HG03342 (cell line): ENCODE data around the gene MRPL52.
"Not testable (repeated sequence)": the region's sequence is repeated elsewhere in the genome, so short reads cannot be mapped to it uniquely, and the experiment has no call there.

Experiments
- ATAC-seq: cut with Tn5 transposase; IDR thresholded peaks from one replicate; pipeline ENCODE4 v1.9.1; 2021; ENCODE audit warnings: mild to moderate bottlenecking, moderate library complexity; ENCODE audit not compliant: unreplicated experiment

MRPL52 gene

DNA sequence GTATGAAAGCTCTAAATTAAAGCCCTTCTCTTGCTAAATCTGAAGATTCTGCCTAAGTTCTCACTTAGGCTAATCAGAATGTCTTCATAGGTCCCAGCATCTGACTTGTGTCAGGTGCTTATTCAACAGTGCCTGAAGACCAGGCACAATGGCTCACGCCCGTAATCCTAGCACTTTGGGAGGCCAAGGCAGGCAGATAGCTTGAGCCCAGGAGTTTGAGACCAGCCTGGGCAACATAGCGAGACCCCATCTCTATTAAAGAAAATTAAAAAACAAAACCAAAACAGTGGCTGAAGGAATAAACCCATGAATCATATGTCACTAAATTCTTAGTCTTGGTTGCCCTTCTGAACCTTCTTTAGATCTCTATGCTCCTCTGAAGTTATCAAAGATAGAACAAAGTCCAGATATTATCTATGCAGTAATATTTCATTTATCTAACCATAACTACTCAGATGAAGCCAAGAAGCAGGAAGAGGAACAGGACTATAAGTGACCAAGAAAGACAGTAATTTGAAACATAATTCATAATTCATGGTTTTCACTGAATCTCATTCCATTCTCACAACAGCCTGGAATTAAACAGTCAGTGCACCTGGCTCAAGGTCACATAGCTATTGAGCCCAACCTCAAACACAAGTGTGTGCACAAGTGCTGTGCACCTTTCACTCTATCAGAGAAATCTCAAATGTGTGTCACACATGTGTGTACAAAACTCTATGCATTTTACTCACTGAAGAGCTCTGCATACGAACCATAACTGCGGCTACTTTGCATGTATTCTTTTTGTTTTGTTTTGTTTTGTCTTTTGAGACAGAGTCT lies 21.1 kb upstream of the MRPL52 start:
- no peak for ATAC-seq

- ATAC-seq: no peak
These were observed 18.0 kb upstream of the MRPL52 start for GRCh38 chr14:22811722-22812121.

DNA sequence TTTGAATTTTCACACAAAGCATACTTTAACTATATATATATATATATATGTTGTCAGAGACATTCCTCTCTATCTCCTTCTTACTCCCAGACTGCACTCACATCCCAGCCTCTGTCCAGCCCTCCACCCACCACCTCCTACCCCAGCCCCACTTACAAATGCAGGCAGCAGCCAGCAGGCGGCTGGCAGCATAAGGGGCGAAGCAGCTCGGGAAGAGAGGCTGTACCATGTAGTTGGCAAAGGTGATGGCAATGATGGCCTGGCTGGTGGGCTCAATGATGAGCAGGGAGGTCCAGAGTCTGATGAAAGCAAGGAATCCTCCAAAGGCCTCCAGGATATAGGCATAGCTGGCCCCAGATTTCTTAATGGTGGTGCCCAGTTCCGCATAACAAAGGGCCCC lies 16.9 kb upstream of the MRPL52 start:
- ATAC-seq: no peak

GRCh38 chr14:22813145-22813544 lies 16.5 kb upstream of the MRPL52 start:
- no peak for ATAC-seq

DNA sequence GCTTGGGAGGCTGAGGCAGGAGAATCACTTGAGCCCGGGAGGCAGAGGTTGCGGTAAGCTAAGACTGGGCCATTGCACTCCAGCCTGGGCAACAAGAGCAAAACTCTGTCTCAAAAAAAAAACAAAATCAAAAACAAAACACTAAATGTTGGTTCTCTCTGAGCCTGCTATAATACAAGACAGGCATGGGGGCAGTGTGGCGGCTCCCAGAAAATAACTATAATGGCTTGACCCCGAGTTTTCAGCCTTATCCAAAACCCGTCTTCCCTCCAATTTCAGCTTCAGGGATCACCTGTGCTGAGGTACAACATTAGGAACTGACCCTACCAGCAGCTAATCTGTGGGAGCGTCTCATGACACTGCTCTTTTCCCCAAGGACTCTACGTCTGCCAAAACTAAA lies 15.3 kb upstream of the MRPL52 start:
- ATAC-seq: no peak

GRCh38 chr14:22814941-22815713 lies 14.6 kb upstream of the MRPL52 start, which contains the start of gene SLC7A7:
SLC7A7 (minus strand) TSS chr14:22815435; CDS start chr14:22813398, 2,037 bp downstream.
- ATAC-seq: no peak

GRCh38 chr14:22819151-22819988 lies 10.3 kb upstream of the MRPL52 start:
- peak; percentile 51 for ATAC-seq

GRCh38 chr14:22820731-22821130 lies 9.0 kb upstream of the MRPL52 start:
- ATAC-seq: no peak

GRCh38 chr14:22821193-22822015 lies 8.3 kb upstream of the MRPL52 start:
- no peak for ATAC-seq

GRCh38 chr14:22822016-22822570 lies 7.6 kb upstream of the MRPL52 start:
- ATAC-seq: no peak

DNA sequence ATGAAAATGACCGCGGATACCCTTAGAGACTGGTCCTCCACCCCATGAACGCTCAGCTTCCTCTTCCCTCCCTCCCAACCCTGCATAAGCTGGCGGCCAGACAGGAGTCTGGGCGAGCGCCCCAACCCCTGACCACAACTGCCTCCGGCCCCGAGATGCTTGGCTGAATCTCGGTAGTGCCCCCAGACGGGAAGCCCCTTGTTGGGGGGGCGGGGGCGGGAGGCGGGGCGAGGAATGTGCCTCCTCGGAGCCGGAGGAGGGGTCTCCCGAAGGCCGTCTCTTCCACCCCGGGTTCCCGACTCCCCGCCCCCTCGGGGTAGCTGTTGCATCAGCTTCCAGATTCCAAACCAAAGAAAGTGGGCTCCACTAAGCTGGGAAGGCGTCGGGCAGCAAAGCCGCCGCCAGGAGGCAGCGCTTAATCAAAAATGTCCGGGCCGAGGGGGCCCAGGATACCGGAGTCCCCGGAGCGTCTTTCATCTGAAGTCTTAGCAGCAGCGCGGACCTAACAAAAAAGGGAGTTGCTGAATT lies 7.1 kb upstream of the MRPL52 start:
- peak; percentile 36 for ATAC-seq

- no peak for ATAC-seq
These were observed 4.9 kb upstream of the MRPL52 start for GRCh38 chr14:22824711-22825359.

- not testable (repeated sequence) for ATAC-seq
These were observed 519 bp upstream of the MRPL52 start for GRCh38 chr14:22829076-22829660.

DNA sequence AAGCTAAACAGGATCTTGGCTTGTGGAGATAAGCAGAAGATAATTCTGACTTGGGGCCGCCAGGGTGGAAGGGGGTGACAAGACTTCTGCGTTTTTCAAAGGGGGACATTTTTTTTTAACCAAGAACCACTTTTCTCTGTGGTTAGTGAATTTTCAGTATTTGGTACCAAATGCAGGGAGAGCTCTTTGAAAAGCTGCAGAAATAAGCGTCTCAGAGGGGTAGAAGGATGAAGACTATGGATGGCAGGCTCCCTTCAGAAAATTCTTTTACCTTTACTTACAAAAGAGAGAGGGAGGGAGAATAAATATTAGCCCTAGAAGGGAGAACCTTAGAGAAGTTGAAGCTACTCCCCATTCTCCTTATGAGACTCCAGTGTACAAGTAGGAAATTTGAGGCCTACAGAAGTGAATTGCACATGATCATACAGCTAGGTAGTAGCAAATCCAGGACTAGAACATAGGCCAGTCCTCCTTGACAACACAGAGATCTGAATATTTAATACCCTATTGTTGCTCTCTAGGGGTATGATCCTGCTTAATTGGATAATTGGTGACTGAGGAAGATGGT lies 840 bp downstream of the MRPL52 start:
- ATAC-seq: no peak

GRCh38 chr14:22835505-22835904 lies 5.8 kb downstream of the MRPL52 start:
- no peak for ATAC-seq

GRCh38 chr14:22836301-22837113 lies 6.8 kb downstream of the MRPL52 start, which contains the start of gene MMP14:
MMP14 (plus strand) TSS chr14:22836585; CDS start chr14:22836818, 233 bp downstream.
- no peak for ATAC-seq

DNA sequence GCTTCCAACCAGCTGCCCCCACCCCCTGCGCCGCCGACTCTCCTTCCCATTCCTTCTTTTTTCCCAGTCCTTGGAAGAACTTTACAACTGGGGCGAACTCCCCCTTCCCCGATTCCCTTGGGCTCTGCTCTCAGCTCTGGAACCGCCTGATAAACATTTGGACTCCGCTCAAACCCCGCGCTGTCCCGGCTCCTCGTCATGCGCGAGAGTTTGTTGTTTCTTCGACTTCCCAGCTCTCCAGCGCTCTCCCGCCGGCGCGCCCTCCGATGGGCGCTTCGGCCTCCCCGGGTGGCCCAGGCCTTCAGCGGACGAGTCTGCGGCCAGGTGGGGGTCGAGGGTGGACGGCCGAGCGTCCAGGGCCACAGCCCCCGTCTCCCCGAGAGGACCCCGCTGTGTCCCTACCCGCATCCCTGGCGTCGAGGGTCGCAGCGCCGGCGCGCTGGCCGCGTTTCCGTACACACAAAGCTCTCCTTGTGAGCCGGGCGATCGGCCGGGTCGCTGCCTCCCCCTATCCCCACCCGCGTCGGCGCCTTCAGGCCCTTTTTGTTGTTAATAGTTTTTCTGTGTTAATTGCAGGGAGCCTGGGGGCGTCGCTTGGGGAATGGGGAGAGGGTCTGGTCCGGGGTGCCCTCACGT lies 7.5 kb downstream of the MRPL52 start:
- ATAC-seq: no peak
